Hepatocyte (in vitro differentiated cells): ENCODE results near the gene LLGL1. TPM values are rescaled to one million over a fixed set of nuclear protein-coding genes. Genes with fewer than 3 reads are reported as not detected.

ENCODE experiments used
- DNase-seq: peaks from one replicate; pipeline ENCODE4 v3.0.0-alpha.2; 2016; ENCODE audit warnings: low spot score
- H2AFZ ChIP-seq: fragments of 200-600 bp; sonication (generic); 2 replicates; pipeline ENCODE4 v1.6.0; 2016; ENCODE audit warnings: antibody characterized with exemption, mild to moderate bottlenecking
- H3K27ac ChIP-seq: fragments of 200-600 bp; sonication (generic); 2 replicates; pipeline ENCODE4 v1.5.1; 2016; ENCODE audit warnings: mild to moderate bottlenecking
- H3K27me3 ChIP-seq: fragments of 200-600 bp; sonication (generic); 2 replicates; pipeline ENCODE4 v1.6.1; 2016
- H3K36me3 ChIP-seq: fragments of 200-600 bp; sonication (generic); replicated peaks from 2 replicates; pipeline ENCODE4 v1.5.1; 2016; ENCODE audit warnings: low read depth; ENCODE audit not compliant: insufficient read depth
- H3K4me1 ChIP-seq: fragments of 200-600 bp; sonication (generic); 2 replicates; pipeline ENCODE4 v1.5.1; 2016; ENCODE audit warnings: mild to moderate bottlenecking, moderate library complexity; ENCODE audit not compliant: insufficient read depth
- H3K4me2 ChIP-seq: fragments of 200-600 bp; sonication (generic); 2 replicates; pipeline ENCODE4 v1.6.0; 2016
- H3K4me3 ChIP-seq: fragments of 200-600 bp; sonication (generic); 2 replicates; pipeline ENCODE4 v1.5.1; 2016; ENCODE audit warnings: mild to moderate bottlenecking
- H3K79me2 ChIP-seq: fragments of 200-600 bp; sonication (generic); 2 replicates; pipeline ENCODE4 v1.6.0; 2017; ENCODE audit warnings: mild to moderate bottlenecking
- H3K9me2 ChIP-seq: fragments of 200-600 bp; sonication (generic); replicated peaks from 2 replicates; pipeline ENCODE4 v1.6.0; 2017; ENCODE audit warnings: mild to moderate bottlenecking; ENCODE audit not compliant: insufficient read depth
- H3K9me3 ChIP-seq: fragments of 200-600 bp; sonication (generic); 2 replicates; pipeline ENCODE4 v1.5.1; 2016; ENCODE audit warnings: low read depth, mild to moderate bottlenecking
- H4K20me1 ChIP-seq: fragments of 200-600 bp; sonication (generic); 2 replicates; pipeline ENCODE4 v1.6.0; 2016; ENCODE audit warnings: mild to moderate bottlenecking; ENCODE audit not compliant: insufficient read depth, poor library complexity, severe bottlenecking
- EZH2 ChIP-seq: fragments of 200-600 bp; sonication (generic); IDR thresholded peaks from 2 replicates; pipeline ENCODE4 v1.6.1; 2016; ENCODE audit warnings: antibody characterized with exemption, mild to moderate bottlenecking, borderline replicate concordance
- EZH2phosphoT487 ChIP-seq: fragments of 200-600 bp; sonication (generic); IDR thresholded peaks from one replicate; pipeline ENCODE4 v1.6.1; 2018; ENCODE audit warnings: antibody characterized with exemption, mild to moderate bottlenecking, low read depth, moderate library complexity; ENCODE audit not compliant: unreplicated experiment, severe bottlenecking
- WGBS: methylation state at CpG from one replicate; pipeline ENCODE4 v1.1.6; 2016; ENCODE audit warnings: low lambda C conversion rate; ENCODE audit errors: missing lambda C conversion rate; 5-methylcytosine and 5-hydroxymethylcytosine counted together
- polyA plus RNA-seq: library from polyadenylated mRNA; unstranded; fragments of >200 nt; fragmentation: Nextera tagmentation; extraction: Ambion mirVana; gene quantifications from 2 replicates; pipeline ENCODE4 v1.2.1, GENCODE V29; 2016
- total RNA-seq: library from RNA; depleted of rRNA; stranded (reverse); fragments of >200 nt; gene quantifications from 2 replicates; pipeline ENCODE4 v1.2.3, GENCODE V29; 2014
- TF ChIP-seq, protein P1 (sequence below): fragments of 200-600 bp; sonication (generic); IDR thresholded peaks from 2 replicates; pipeline ENCODE4 v1.5.1; 2016; ENCODE audit warnings: antibody characterized with exemption, mild to moderate bottlenecking; ENCODE audit not compliant: poor library complexity

LLGL1 gene
- total and polyA plus RNA-seq, 2 experiments from 2014 or later = 5.4 to 51.9 TPM

DNA sequence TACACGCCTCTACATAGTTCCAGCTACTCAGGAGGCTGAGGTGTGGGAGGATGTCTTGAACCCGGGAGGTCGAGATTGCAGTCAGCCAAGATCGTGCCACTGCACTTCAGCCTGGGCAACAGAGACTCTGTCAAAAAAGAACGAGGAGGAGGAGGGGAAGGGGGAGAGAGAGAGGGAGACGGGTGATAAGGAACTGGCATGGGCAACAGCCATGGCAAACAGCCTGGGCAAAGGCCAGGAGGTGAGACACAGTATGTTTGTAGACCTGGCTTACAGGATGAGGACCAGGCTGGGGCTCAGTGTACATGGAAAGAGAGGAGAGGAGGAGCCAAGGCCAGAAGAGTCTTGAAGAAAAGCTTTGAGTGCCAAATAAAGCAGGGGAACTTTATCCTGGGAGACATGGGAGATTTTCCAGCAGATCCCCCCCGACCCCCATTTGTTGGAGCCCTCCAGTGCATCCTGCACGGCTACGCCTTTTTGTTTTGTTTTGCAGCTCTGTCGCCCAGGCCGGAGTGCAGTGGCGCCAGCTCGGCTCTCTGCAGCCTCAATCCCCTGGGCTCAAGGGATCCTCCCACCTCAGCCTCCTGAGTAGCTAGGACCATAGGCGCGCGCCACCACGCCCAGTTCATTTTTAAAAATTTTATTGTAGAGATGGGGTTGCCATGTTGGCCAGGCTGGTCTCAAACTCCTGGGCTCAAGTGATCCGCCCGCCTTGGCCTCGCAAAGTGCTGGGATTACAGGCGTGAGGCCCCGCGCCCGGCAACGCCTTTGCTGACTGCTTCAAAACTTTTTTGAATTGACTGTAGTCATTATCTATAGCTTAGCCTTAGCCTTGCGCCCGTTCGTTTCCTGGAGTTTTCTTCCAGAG, 43.1 kb upstream of the LLGL1 start:
- Histone ChIP-seq H3K27me3 (no peaks in the 10 kb centered on the region), H3K27ac (peak overlapping the region; percentile 97), H2AFZ (peak overlapping the region; percentile 51), H3K36me3 (no peaks in the 10 kb centered on the region), H3K4me3 (peak overlapping the region; percentile 43), H3K4me1 (peaks cover 38% of the 10 kb centered on the region), H3K4me2 (peak overlapping the region; percentile 84), H4K20me1 (peaks cover 31% of the 10 kb centered on the region), H3K9me3 (no peaks in the 10 kb centered on the region), H3K9me2 (no peaks in the 10 kb centered on the region), H3K79me2 (peaks cover 36% of the 10 kb centered on the region)
- no peak for TF ChIP-seq EZH2
- no peak for TF ChIP-seq EZH2phosphoT487
- TF ChIP-seq, protein P1, sequence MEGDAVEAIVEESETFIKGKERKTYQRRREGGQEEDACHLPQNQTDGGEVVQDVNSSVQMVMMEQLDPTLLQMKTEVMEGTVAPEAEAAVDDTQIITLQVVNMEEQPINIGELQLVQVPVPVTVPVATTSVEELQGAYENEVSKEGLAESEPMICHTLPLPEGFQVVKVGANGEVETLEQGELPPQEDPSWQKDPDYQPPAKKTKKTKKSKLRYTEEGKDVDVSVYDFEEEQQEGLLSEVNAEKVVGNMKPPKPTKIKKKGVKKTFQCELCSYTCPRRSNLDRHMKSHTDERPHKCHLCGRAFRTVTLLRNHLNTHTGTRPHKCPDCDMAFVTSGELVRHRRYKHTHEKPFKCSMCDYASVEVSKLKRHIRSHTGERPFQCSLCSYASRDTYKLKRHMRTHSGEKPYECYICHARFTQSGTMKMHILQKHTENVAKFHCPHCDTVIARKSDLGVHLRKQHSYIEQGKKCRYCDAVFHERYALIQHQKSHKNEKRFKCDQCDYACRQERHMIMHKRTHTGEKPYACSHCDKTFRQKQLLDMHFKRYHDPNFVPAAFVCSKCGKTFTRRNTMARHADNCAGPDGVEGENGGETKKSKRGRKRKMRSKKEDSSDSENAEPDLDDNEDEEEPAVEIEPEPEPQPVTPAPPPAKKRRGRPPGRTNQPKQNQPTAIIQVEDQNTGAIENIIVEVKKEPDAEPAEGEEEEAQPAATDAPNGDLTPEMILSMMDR = no peak
- DNase-seq = peak; percentile 37
- 37% methylated on average over 28 of the region's 28 CpGs for WGBS

DNA sequence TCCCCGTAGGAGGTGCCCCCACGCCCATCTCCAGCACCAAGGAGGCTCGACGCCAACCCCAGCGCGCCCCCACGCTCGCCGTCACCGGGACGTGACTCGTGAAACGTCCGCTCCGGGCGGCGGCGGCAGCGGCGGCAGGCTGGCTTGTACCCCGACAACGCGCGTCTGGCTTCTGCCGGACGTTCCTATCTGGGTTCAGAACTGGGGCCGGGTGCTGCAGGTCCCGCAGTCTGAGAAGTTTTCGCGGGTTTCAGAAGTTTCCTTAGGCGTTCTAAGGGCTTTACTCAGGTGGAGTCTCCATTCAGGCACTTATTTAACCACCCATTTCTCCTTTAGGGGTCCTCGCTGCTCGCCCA, 42.5 kb upstream of the LLGL1 start:
- H3K27ac ChIP-seq = peak overlapping the region; percentile 97
- no peaks in the 10 kb centered on the region for H3K9me3 ChIP-seq
- peak overlapping the region; percentile 84 for H3K4me2 ChIP-seq
- H4K20me1 ChIP-seq = peaks cover 37% of the 10 kb centered on the region
- H3K4me1 ChIP-seq = peaks cover 44% of the 10 kb centered on the region
- peak overlapping the region; percentile 51 for H2AFZ ChIP-seq
- peak overlapping the region; percentile 43 for H3K4me3 ChIP-seq
- no peaks in the 10 kb centered on the region for H3K9me2 ChIP-seq
- no peaks in the 10 kb centered on the region for H3K27me3 ChIP-seq
- H3K79me2 ChIP-seq = peaks cover 42% of the 10 kb centered on the region
- under 1% methylated on average over 33 of the region's 33 CpGs for WGBS
- TF ChIP-seq EZH2phosphoT487 (no peak), EZH2 (no peak)
- TF ChIP-seq, protein P1 = no peak
- H3K36me3 ChIP-seq = no peaks in the 10 kb centered on the region
- DNase-seq = peak; percentile 91

DNA sequence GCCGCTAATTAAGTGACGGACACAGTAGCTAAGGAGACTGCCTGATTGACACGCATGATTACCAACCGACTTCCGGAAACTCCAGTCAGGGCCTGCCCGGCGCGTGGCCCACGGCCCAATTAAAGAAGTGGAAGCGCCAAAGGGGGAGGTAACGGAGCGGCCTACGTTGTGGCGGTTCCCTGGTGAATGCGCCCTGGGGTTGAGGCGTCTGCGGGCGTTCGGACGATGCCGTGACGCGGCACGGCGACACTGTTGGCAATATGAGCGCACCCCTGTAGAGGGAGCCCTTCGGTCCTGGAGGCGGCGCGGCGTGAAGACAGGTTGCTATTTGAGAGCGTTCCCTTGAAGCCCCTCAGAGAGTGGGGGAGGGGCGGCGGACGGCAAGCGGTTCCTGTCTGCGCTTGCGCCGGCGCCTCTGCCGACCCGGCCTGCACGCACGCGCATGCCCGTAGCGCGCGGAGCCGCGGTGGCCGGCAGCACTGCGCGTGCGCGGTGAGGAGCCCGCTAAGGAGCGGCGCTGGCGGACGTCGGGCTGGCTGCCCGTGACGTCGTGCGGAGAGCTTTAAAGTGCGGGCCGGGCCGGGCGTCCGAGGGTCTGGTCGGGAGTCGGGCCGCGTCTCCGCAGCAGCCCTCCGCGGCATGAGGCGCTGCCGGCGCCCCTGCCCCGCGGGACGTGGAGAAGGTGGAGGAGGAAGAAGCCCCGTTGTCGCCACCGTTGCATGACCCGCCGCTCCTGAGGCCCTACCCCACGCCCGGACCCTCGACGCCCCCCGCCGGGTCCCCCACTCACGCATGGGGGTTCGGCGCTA, 41.9 kb upstream of the LLGL1 start, which contains the start of gene ALKBH5:
Gene ALKBH5 (plus strand): TSS at position 495 of the 809 bp plus-strand sequence. CDS start 416 bp downstream, outside the sequence.
- peaks cover 43% of the 10 kb centered on the region for H4K20me1 ChIP-seq
- WGBS = 2% methylated on average over 82 of the region's 98 CpGs
- no peaks in the 10 kb centered on the region for H3K9me2 ChIP-seq
- TF ChIP-seq EZH2 = no peak
- TF ChIP-seq, protein P1 = peak; percentile 33
- H3K4me3 ChIP-seq = peak within 1 kb of the TSS; percentile 78
- no peaks in the 10 kb centered on the region for H3K27me3 ChIP-seq
- peaks cover 50% of the 10 kb centered on the region for H3K4me1 ChIP-seq
- H3K36me3 ChIP-seq = no peaks in the 10 kb centered on the region
- H2AFZ ChIP-seq = peak within 1 kb of the TSS; percentile 54
- peak; percentile 99 for DNase-seq
- H3K27ac ChIP-seq = peak within 1 kb of the TSS; percentile 97
- H3K79me2 ChIP-seq = peaks cover 48% of the 10 kb centered on the region
- H3K9me3 ChIP-seq = no peaks in the 10 kb centered on the region
- peak within 1 kb of the TSS; percentile 95 for H3K4me2 ChIP-seq
